Activated gamma-delta T cell treated with anti-CD3 and anti-CD28 coated beads, Interleukin-2, amount 50 U/mL, for 16 hours (primary cell): ENCODE data around the gene DNAJB12.
"Not testable (repeated sequence)": the region's sequence is repeated elsewhere in the genome, so short reads cannot be mapped to it uniquely, and the experiment has no call there.

Source experiments
- DNase-seq: peaks from one replicate; pipeline ENCODE4 v3.0.0-alpha.2; 2020; ENCODE audit warnings: low read depth

Gene DNAJB12

GRCh38 chr10:72330069-72330426 lies 24.7 kb downstream of the DNAJB12 start:
- no peak for DNase-seq

DNA sequence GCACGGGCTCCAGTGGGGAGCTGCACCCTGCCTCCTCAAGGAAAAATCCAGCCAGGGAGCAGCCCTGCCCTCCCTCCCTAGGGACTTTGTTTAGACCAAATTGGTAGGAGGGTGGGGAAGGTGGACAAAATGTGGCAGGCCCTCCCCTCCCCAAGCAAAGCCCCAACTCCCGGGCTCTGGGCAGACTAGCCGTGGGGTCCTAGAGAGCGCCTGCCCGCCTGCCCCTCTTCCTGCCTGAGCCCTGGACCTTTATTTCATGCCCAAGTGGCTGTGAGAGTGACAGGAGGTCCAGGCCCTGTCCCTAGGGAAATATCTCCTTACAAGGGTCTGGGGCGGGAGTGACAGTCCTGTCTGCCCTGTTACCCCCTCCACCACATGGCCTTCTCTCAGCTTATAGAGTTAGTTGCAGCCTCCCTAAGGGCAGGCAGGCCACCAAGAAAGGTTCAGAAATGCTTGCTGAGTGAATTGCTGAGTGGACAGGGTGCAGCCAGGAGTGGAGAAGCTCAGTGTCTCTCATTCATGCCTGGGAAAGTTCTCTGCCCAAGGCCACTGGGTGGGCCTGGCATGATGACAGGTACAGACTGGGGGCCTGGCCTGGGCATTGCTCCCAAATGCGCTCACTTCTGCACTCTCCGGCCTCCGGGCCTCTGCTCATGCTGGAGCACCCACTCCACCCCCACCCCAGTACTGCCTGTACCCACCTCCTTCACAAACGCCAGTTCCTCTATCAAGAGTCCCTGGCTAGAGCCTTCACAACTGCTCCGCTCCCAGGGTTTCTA lies 25.2 kb downstream of the DNAJB12 start:
- no peak for DNase-seq

- DNase-seq = no peak
Observed at GRCh38 chr10:72328829-72329204, 25.9 kb downstream of the DNAJB12 start.

GRCh38 chr10:72328045-72328828 lies 26.5 kb downstream of the DNAJB12 start:
- DNase-seq = no peak

GRCh38 chr10:72326665-72327603 lies 27.8 kb downstream of the DNAJB12 start:
- DNase-seq = not testable (repeated sequence)

- not testable (repeated sequence) for DNase-seq
Observed at GRCh38 chr10:72325243-72326175, 29.2 kb downstream of the DNAJB12 start.

DNA sequence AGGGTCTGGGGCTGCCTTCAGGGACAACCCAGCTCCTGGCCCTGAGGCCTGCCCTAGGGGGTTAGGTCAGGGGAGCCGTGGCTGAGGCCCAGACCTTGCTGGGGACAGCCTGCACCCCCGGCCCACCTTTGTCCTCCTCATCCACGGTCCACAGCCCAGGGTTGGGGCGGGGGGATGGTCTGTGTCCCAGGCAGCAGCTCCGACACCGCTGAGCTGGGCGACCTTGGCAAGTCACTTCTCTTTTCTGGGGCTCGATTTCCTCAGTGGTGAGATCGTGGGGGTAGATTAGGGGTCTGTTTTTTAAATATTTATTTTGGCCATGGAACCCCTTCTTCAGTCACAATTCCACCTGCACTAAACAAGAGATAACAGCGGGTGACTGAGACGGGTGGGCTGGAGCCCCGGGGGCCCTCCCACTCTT lies 30.9 kb downstream of the DNAJB12 start:
- no peak for DNase-seq

GRCh38 chr10:72323108-72323749 lies 31.5 kb downstream of the DNAJB12 start:
- no peak for DNase-seq

- DNase-seq = no peak
Observed at GRCh38 chr10:72322280-72323058, 32.2 kb downstream of the DNAJB12 start.

DNA sequence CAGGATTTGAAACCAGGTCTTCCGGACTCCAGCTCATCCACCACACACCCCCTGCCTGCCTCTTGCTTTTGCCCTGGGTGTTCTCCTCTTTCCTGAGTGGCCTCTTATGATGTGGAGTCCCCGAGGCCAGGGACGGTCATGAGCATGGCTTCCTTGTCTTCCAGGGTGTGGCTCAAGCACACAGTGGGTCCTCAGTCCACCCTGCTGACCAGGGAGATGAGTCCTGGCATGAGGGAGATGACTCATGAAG lies 32.8 kb downstream of the DNAJB12 start:
- no peak for DNase-seq

GRCh38 chr10:72321248-72322029 lies 33.3 kb downstream of the DNAJB12 start:
- DNase-seq = no peak

DNA sequence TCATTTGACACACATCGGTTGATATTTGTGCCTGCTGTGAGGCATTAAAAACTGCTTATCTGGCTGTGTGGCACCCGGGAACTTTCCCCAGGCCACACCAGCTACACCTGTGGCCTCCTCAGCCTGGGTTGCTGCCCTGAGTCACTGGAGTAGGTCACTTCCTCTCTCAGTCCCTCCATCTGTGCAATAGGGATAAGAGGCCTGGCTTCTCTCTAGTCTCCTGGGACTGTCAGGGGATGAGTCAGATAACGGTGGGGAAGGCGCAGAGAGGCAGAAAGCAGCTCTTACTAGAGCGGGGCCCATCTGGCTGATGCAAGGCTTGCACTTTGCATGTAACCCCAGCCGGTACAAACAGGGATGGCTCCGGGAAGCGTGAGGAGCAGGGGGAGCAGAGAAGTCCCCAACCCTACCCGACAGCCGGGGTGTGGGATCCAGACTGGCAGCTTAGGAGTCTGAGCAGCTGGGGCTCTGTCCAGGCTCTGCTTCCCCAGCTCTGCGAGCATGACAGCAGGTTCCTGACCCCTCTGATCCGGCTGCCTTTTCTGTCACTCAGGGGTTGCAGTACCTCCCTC lies 34.0 kb downstream of the DNAJB12 start:
- DNase-seq = peak; percentile 44

DNA sequence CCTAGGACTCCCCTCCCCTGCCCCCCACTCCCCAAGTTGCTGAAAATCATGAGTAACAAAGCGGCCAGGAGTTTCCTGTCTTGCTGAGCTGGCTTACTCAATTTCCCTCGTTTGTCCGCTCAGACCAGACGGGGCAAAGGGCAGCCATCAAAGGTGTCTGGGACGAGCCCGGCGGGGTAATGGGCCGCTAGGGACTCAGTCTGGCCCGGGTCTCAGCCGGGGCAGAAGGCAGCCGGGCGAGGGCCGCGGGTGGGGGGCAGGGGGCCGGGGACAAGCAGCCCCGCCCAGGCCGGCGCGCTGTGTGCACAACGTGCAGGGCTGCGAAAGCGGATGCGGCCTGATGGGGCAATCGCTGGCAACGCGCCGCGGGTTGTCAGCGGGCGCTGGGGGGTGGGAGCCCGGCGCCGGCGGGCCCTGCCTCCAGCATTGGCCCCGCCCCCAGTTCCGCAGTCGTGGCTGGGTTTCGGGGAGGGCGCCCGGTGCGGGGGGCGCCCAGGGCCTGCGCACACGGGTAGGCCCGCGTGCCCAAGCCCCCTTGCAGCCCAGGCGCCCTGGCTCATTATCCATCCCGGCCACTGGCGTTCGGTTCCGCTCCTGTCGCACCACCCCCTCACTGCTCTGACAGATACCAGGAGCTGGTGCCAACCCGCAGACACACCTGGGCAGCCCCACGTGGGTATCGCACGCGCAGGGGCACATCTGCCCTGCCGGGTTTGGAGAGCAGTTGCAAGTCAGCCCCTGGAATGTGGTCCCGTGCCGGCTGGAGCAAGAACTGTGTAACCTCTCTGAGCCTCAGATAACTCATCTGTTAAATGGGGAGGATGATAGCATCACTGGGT lies 35.1 kb downstream of the DNAJB12 start:
- DNase-seq = peak; percentile 77

- DNase-seq = no peak
Observed at GRCh38 chr10:72318418-72319262, 36.1 kb downstream of the DNAJB12 start.

GRCh38 chr10:72316748-72317435 lies 37.8 kb downstream of the DNAJB12 start:
- no peak for DNase-seq

DNA sequence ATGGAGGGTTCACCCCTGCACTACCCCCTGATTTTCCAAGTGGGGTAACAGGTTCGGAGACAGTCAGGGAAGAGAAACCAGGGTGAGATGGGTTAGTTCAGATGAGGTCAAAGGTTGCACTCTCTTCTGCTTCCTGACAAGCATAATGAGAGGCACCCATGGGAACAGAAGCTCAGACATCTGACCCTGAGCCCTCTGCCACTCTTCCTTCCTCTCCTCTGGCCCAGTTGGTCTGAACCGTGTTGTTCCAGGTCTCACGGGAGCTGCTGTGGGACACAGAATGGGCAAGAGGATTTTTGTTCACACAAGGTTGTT lies 38.4 kb downstream of the DNAJB12 start:
- no peak for DNase-seq
